Activated naive CD8-positive, alpha-beta T cell treated with anti-CD3 and anti-CD28 coated beads for 36 hours (primary cell): ENCODE data around the gene PRR33. TPM values are rescaled to one million over a fixed set of nuclear protein-coding genes. Genes with fewer than 3 reads are reported as not detected.

ENCODE experiments used
- DNase-seq: peaks from one replicate; pipeline ENCODE4 v3.0.0; 2021
- H3K27ac Mint-ChIP-seq: one replicate; pipeline ENCODE4 v1.8.0; 2022; ENCODE audit warnings: mild to moderate bottlenecking, moderate library complexity, mixed read lengths
- H3K27me3 Mint-ChIP-seq: one replicate; pipeline ENCODE4 v1.8.0; 2022; ENCODE audit warnings: mild to moderate bottlenecking, mixed read lengths
- H3K36me3 Mint-ChIP-seq: one replicate; pipeline ENCODE4 v1.8.0; 2021; ENCODE audit warnings: mild to moderate bottlenecking, mixed read lengths
- H3K4me1 Mint-ChIP-seq: one replicate; pipeline ENCODE4 v1.8.0; 2021; ENCODE audit warnings: mixed read lengths
- H3K4me3 Mint-ChIP-seq: one replicate; pipeline ENCODE4 v1.8.0; 2022; ENCODE audit warnings: mild to moderate bottlenecking, moderate library complexity, mixed read lengths
- H3K9me3 Mint-ChIP-seq: one replicate; pipeline ENCODE4 v1.8.0; 2022; ENCODE audit warnings: mixed read lengths
- total RNA-seq, 2 experiments: library from RNA; stranded (reverse); gene quantifications; one replicate each; pipeline ENCODE4 v1.2.3, GENCODE V29; 2021

The PRR33 gene
- total RNA-seq, 2 experiments from 2014 or later, result 0.20 to 0.31 TPM

GRCh38 chr11:1922481-1923081 is 30.9 kb upstream of the PRR33 start:
- H3K4me1 Mint-ChIP-seq, result no peaks in the 10 kb centered on the region
- no peak overlapping the region for H3K4me3 Mint-ChIP-seq
- H3K27me3 Mint-ChIP-seq, result peaks cover 3% of the 10 kb centered on the region
- H3K27ac Mint-ChIP-seq, result no peak overlapping the region
- H3K36me3 Mint-ChIP-seq, result no peaks in the 10 kb centered on the region
- DNase-seq, result no peak
- no peaks in the 10 kb centered on the region for H3K9me3 Mint-ChIP-seq

GRCh38 chr11:1921574-1922141 is 30.0 kb upstream of the PRR33 start:
- Mint-ChIP-seq H3K27me3 (peaks cover 3% of the 10 kb centered on the region), H3K27ac (no peak overlapping the region), H3K4me3 (no peak overlapping the region), H3K36me3 (no peaks in the 10 kb centered on the region), H3K9me3 (no peaks in the 10 kb centered on the region), H3K4me1 (no peaks in the 10 kb centered on the region)
- no peak for DNase-seq

- Mint-ChIP-seq H3K27ac (no peak overlapping the region), H3K36me3 (no peaks in the 10 kb centered on the region), H3K4me1 (peaks cover 3% of the 10 kb centered on the region), H3K9me3 (no peaks in the 10 kb centered on the region), H3K27me3 (peaks cover 3% of the 10 kb centered on the region), H3K4me3 (no peak overlapping the region)
- no peak for DNase-seq
These were observed 29.3 kb upstream of the PRR33 start for GRCh38 chr11:1920909-1921573.

GRCh38 chr11:1920128-1920908 is 28.6 kb upstream of the PRR33 start:
- no peak overlapping the region for H3K4me3 Mint-ChIP-seq
- H3K36me3 Mint-ChIP-seq, result peaks cover 2% of the 10 kb centered on the region
- H3K27ac Mint-ChIP-seq, result no peak overlapping the region
- H3K9me3 Mint-ChIP-seq, result no peaks in the 10 kb centered on the region
- H3K27me3 Mint-ChIP-seq, result peaks cover 3% of the 10 kb centered on the region
- DNase-seq, result no peak
- peaks cover 7% of the 10 kb centered on the region for H3K4me1 Mint-ChIP-seq

- Mint-ChIP-seq H3K27ac (no peak within 1 kb of the TSS), H3K27me3 (peaks cover 3% of the 10 kb centered on the region), H3K4me1 (peaks cover 7% of the 10 kb centered on the region), H3K4me3 (no peak within 1 kb of the TSS), H3K9me3 (peaks cover 2% of the 10 kb centered on the region), H3K36me3 (peaks cover 2% of the 10 kb centered on the region)
- DNase-seq, result no peak
These were observed 27.9 kb upstream of the PRR33 start, which contains the start of gene TNNT3 for GRCh38 chr11:1919391-1920127. Gene TNNT3, plus strand, starts transcription at chr11:1919703. Its CDS starts 3,172 bp downstream, at chr11:1922875.

- peaks cover 2% of the 10 kb centered on the region for H3K9me3 Mint-ChIP-seq
- peaks cover 7% of the 10 kb centered on the region for H3K4me1 Mint-ChIP-seq
- no peak for DNase-seq
- H3K27me3 Mint-ChIP-seq, result peaks cover 3% of the 10 kb centered on the region
- H3K4me3 Mint-ChIP-seq, result no peak overlapping the region
- no peak overlapping the region for H3K27ac Mint-ChIP-seq
- H3K36me3 Mint-ChIP-seq, result peaks cover 2% of the 10 kb centered on the region
These were observed 27.0 kb upstream of the PRR33 start for GRCh38 chr11:1918436-1919315.

GRCh38 chr11:1917523-1918435 is 26.1 kb upstream of the PRR33 start:
- H3K27me3 Mint-ChIP-seq, result peaks cover 2% of the 10 kb centered on the region
- H3K27ac Mint-ChIP-seq, result no peak overlapping the region
- H3K4me1 Mint-ChIP-seq, result peaks cover 7% of the 10 kb centered on the region
- no peak for DNase-seq
- H3K9me3 Mint-ChIP-seq, result peaks cover 2% of the 10 kb centered on the region
- H3K4me3 Mint-ChIP-seq, result no peak overlapping the region
- peaks cover 2% of the 10 kb centered on the region for H3K36me3 Mint-ChIP-seq

GRCh38 chr11:1916986-1917522 is 25.4 kb upstream of the PRR33 start:
- Mint-ChIP-seq H3K27ac (no peak overlapping the region), H3K9me3 (peaks cover 2% of the 10 kb centered on the region), H3K4me1 (peaks cover 7% of the 10 kb centered on the region), H3K36me3 (peaks cover 2% of the 10 kb centered on the region), H3K4me3 (no peak overlapping the region), H3K27me3 (no peaks in the 10 kb centered on the region)
- DNase-seq, result no peak

- Mint-ChIP-seq H3K27me3 (no peaks in the 10 kb centered on the region), H3K27ac (no peak overlapping the region), H3K4me3 (no peak overlapping the region), H3K4me1 (peaks cover 7% of the 10 kb centered on the region), H3K36me3 (peaks cover 2% of the 10 kb centered on the region), H3K9me3 (peaks cover 2% of the 10 kb centered on the region)
- no peak for DNase-seq
These were observed 24.7 kb upstream of the PRR33 start for GRCh38 chr11:1916132-1916985.

- Mint-ChIP-seq H3K4me1 (peaks cover 7% of the 10 kb centered on the region), H3K9me3 (peaks cover 2% of the 10 kb centered on the region), H3K27me3 (no peaks in the 10 kb centered on the region), H3K36me3 (peaks cover 2% of the 10 kb centered on the region), H3K4me3 (peak overlapping the region; percentile 2), H3K27ac (no peak overlapping the region)
- no peak for DNase-seq
These were observed 24.1 kb upstream of the PRR33 start for GRCh38 chr11:1915795-1916131.

- DNase-seq, result no peak
- H3K36me3 Mint-ChIP-seq, result peaks cover 2% of the 10 kb centered on the region
- no peak overlapping the region for H3K4me3 Mint-ChIP-seq
- H3K9me3 Mint-ChIP-seq, result peaks cover 2% of the 10 kb centered on the region
- peaks cover 7% of the 10 kb centered on the region for H3K4me1 Mint-ChIP-seq
- H3K27ac Mint-ChIP-seq, result no peak overlapping the region
- no peaks in the 10 kb centered on the region for H3K27me3 Mint-ChIP-seq
These were observed 21.8 kb upstream of the PRR33 start for GRCh38 chr11:1913271-1914060.
